ENCODE data around the gene PIGU. TPM values are rescaled to one million over a fixed set of nuclear protein-coding genes. Genes with fewer than 3 reads are reported as not detected.

The PIGU gene
- total and polyA plus RNA-seq, 12 donors: 11.0 to 23.8 (median 14.6) TPM

- H3K27ac ChIP-seq: no peak overlapping the region
- intact Hi-C loops (cut with DNase I): no loop called here
- H3K36me3 ChIP-seq: peaks cover 0 to 40% (median 5%) of the 10 kb centered on the region in 9 donors
- H3K27me3 ChIP-seq: no peaks in the 10 kb centered on the region
- H3K9me3 ChIP-seq: no peaks in the 10 kb centered on the region
- DNase-seq (no peak), ATAC-seq (no peak)
- H3K4me1 ChIP-seq: no peaks in the 10 kb centered on the region
- no peak overlapping the region for H3K4me3 ChIP-seq
- TF ChIP-seq CTCF (IDR thresholded peaks at IDR 0.05): no peak
- 95 to 97% methylated on average over 7 of the region's 7 CpGs for WGBS, 2 donors
Measured at GRCh38 chr20:34654207-34654744, 22.6 kb downstream of the PIGU start.

- ATAC-seq: no peak
- H3K27me3 ChIP-seq: no peaks in the 10 kb centered on the region
- 69 to 88% methylated on average over 2 of the region's 2 CpGs for WGBS, 2 donors
Measured at GRCh38 chr20:34651200-34651599, 25.7 kb downstream of the PIGU start.

GRCh38 chr20:34647737-34648136, 29.2 kb downstream of the PIGU start:
- Histone ChIP-seq H3K27me3 (no peaks in the 10 kb centered on the region), H3K9me3 (no peaks in the 10 kb centered on the region), H3K36me3 (peaks cover 0 to 25% (median 0%) of the 10 kb centered on the region in 9 donors), H3K27ac (no peak overlapping the region), H3K4me3 (no peak overlapping the region), H3K4me1 (peaks cover 0 to 10% (median 0%) of the 10 kb centered on the region in 9 donors)
- DNase-seq (no peak), ATAC-seq (no peak)
- no peak for TF ChIP-seq CTCF (IDR thresholded peaks at IDR 0.05)
- 94 to 97% methylated on average over 1 of the region's 1 CpG for WGBS, 2 donors
- intact Hi-C loops (cut with DNase I): no loop called here

More at GRCh38 chr20:34651200-34651599, 25.7 kb downstream of the PIGU start:
- H3K27ac ChIP-seq: no peak overlapping the region
- H3K4me3 ChIP-seq: no peak overlapping the region
- no peak for TF ChIP-seq CTCF (IDR thresholded peaks at IDR 0.05)
- peaks cover 0 to 30% (median 5%) of the 10 kb centered on the region in 9 donors for H3K36me3 ChIP-seq
- no peaks in the 10 kb centered on the region for H3K9me3 ChIP-seq
- DNase-seq: no peak
- intact Hi-C loops (cut with DNase I): no loop called here
- no peaks in the 10 kb centered on the region for H3K4me1 ChIP-seq

- no peak for TF ChIP-seq CTCF (IDR thresholded peaks at IDR 0.05)
- H3K4me1 ChIP-seq: peaks cover 0 to 12% (median 0%) of the 10 kb centered on the region in 9 donors
- no peak overlapping the region for H3K4me3 ChIP-seq
- DNase-seq (no peak), ATAC-seq (no peak)
- WGBS, 2 donors: 90 to 100% methylated on average over 1 of the region's 1 CpG
- intact Hi-C loops (cut with DNase I): no loop called here
- no peaks in the 10 kb centered on the region for H3K27me3 ChIP-seq
- no peak overlapping the region for H3K27ac ChIP-seq
- H3K9me3 ChIP-seq: no peaks in the 10 kb centered on the region
- peaks cover 0 to 28% (median 0%) of the 10 kb centered on the region in 9 donors for H3K36me3 ChIP-seq
Measured at GRCh38 chr20:34644951-34645350, 31.9 kb downstream of the PIGU start.

Data from heart right ventricle (tissue), 16 donors.